ENCODE measurements around the gene CD96.

DNA sequence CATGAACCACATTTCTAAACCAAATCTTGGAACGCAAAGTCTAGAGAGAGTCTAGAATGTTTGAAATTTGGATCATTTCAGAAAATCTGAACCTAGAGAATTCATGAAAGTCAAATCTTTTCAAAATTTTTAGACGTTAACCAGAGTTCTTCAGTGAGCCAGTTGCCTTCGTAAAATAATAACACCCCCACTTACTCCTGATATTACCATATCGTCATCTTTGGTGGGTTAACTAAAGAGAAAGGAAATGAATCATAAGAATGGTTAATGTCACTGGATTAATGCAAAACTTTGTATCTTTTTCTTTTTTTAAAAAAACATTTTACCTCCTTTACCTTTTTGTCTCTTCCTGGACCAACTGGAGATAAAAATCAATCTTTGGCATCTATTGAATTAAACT is 54.3 kb downstream of the CD96 start:
- TF ChIP-seq POLR2A (IDR thresholded peaks at IDR 0.05; ENCODE audit: low read length) (no peak), GATA1 (IDR thresholded peaks at IDR 0.05; ENCODE audit: low read depth, low read length) (no peak)
